ENCODE results near the gene ZNF19. TPM values are rescaled to one million over a fixed set of nuclear protein-coding genes. Genes with fewer than 3 reads are reported as not detected.

Gene ZNF19
- total RNA-seq, 4 donors from 2014 or later, result 2.3 to 4.0 (median 2.9) TPM

- WGBS, result 91% methylated on average over 3 of the region's 4 CpGs
- intact Hi-C loops (cut with DNase I), result no loop called here
- H3K27me3 ChIP-seq, result no peaks in the 10 kb centered on the region
- peaks cover 0 to 21% (median 10%) of the 10 kb centered on the region in 4 donors for H3K9me3 ChIP-seq
- no peak overlapping the region for H3K27ac ChIP-seq (replicated peaks in 1 of 4)
- TF ChIP-seq EP300 (IDR thresholded peaks at IDR 0.05), result no peak
- no peak for TF ChIP-seq CTCF (IDR thresholded peaks at IDR 0.05)
- no peak for TF ChIP-seq POLR2A (IDR thresholded peaks at IDR 0.05; ENCODE audit: low read depth)
- TF ChIP-seq POLR2AphosphoS5 (IDR thresholded peaks at IDR 0.05), result no peak
- no peak overlapping the region for H3K4me3 ChIP-seq
- H3K4me1 ChIP-seq, result peaks cover 12 to 27% (median 20%) of the 10 kb centered on the region in 4 donors
- peaks cover 49 to 57% (median 50%) of the 10 kb centered on the region in 4 donors for H3K36me3 ChIP-seq
- DNase-seq (ENCODE audit: extremely low spot score), result no peak
Observed at GRCh38 chr16:71456801-71457200, 32.3 kb downstream of the ZNF19 start.

GRCh38 chr16:71453036-71453435 is 36.1 kb downstream of the ZNF19 start:
- H3K36me3 ChIP-seq, result peaks cover 87 to 95% (median 87%) of the 10 kb centered on the region in 4 donors
- intact Hi-C loops (cut with DNase I), result loop anchor here (5.0 kb wide), 1 partner anchor 39 kb away; no protein-coding TSS in a partner anchor
- DNase-seq (ENCODE audit: extremely low spot score), result no peak
- H3K4me3 ChIP-seq, result no peak overlapping the region
- no peaks in the 10 kb centered on the region for H3K27me3 ChIP-seq
- no peak overlapping the region for H3K27ac ChIP-seq (replicated peaks in 1 of 4)
- peaks cover 14 to 59% (median 48%) of the 10 kb centered on the region in 4 donors for H3K9me3 ChIP-seq
- H3K4me1 ChIP-seq, result no peaks in the 10 kb centered on the region
- TF ChIP-seq POLR2AphosphoS5 (IDR thresholded peaks at IDR 0.05), result no peak
- no peak for TF ChIP-seq POLR2A (IDR thresholded peaks at IDR 0.05; ENCODE audit: low read depth)
- no peak for TF ChIP-seq EP300 (IDR thresholded peaks at IDR 0.05)
- no peak for TF ChIP-seq CTCF (IDR thresholded peaks at IDR 0.05)

- intact Hi-C loops (cut with DNase I), result no loop called here
- Histone ChIP-seq H3K36me3 (peaks cover 61 to 68% (median 62%) of the 10 kb centered on the region in 4 donors), H3K9me3 (peaks cover 14 to 99% (median 86%) of the 10 kb centered on the region in 4 donors), H3K4me1 (no peaks in the 10 kb centered on the region), H3K27me3 (no peaks in the 10 kb centered on the region), H3K4me3 (peak overlapping the region in 1 of 4 donors; percentile 6), H3K27ac (replicated peaks in 1 of 4) (no peak overlapping the region)
- TF ChIP-seq POLR2A (IDR thresholded peaks at IDR 0.05; ENCODE audit: low read depth), result no peak
- no peak for TF ChIP-seq EP300 (IDR thresholded peaks at IDR 0.05)
- no peak for TF ChIP-seq CTCF (IDR thresholded peaks at IDR 0.05)
- WGBS, result 99% methylated on average over 3 of the region's 3 CpGs
- no peak for DNase-seq (ENCODE audit: extremely low spot score)
Observed at GRCh38 chr16:71449020-71449419, 40.1 kb downstream of the ZNF19 start.

- H3K36me3 ChIP-seq, result peaks cover 54 to 61% (median 55%) of the 10 kb centered on the region in 4 donors
- 98% methylated on average over 7 of the region's 7 CpGs for WGBS
- peaks cover 14 to 100% (median 89%) of the 10 kb centered on the region in 4 donors for H3K9me3 ChIP-seq
- H3K27ac ChIP-seq (replicated peaks in 1 of 4), result no peak overlapping the region
- TF ChIP-seq POLR2AphosphoS5 (IDR thresholded peaks at IDR 0.05) (no peak), POLR2A (IDR thresholded peaks at IDR 0.05; ENCODE audit: low read depth) (no peak), EP300 (IDR thresholded peaks at IDR 0.05) (no peak), CTCF (IDR thresholded peaks at IDR 0.05) (no peak)
- intact Hi-C loops (cut with DNase I), result no loop called here
- H3K27me3 ChIP-seq, result no peaks in the 10 kb centered on the region
- H3K4me3 ChIP-seq, result peak overlapping the region in 1 of 4 donors; percentile 6
- DNase-seq (ENCODE audit: extremely low spot score), result no peak
- H3K4me1 ChIP-seq, result no peaks in the 10 kb centered on the region
Observed at GRCh38 chr16:71448274-71448866, 40.8 kb downstream of the ZNF19 start.

Data from esophagus muscularis mucosa (tissue), 4 donors.